ENCODE data around the gene TMEM120A. TPM values are rescaled to one million over a fixed set of nuclear protein-coding genes. Genes with fewer than 3 reads are reported as not detected.

Gene TMEM120A
- total RNA-seq, 4 donors from 2014 or later, result 14.4 to 53.9 (median 20.1) TPM

- Histone ChIP-seq H3K27me3 (no peaks in the 10 kb centered on the region), H3K27ac (peak overlapping the region; percentile 5 to 66 (median 56)), H3K36me3 (peaks cover 26 to 94% (median 42%) of the 10 kb centered on the region in 3 donors), H3K4me1 (peaks cover 0 to 59% (median 11%) of the 10 kb centered on the region in 3 donors), H3K4me3 (no peak overlapping the region), H3K9me3 (no peaks in the 10 kb centered on the region)
- 0 to 85% methylated on average over 1 to 14 of the region's 29 CpGs for WGBS, 2 donors
- DNase-seq, result no peak
- no peak for TF ChIP-seq POLR2A (IDR thresholded peaks at IDR 0.05)
- TF ChIP-seq, protein P1, sequence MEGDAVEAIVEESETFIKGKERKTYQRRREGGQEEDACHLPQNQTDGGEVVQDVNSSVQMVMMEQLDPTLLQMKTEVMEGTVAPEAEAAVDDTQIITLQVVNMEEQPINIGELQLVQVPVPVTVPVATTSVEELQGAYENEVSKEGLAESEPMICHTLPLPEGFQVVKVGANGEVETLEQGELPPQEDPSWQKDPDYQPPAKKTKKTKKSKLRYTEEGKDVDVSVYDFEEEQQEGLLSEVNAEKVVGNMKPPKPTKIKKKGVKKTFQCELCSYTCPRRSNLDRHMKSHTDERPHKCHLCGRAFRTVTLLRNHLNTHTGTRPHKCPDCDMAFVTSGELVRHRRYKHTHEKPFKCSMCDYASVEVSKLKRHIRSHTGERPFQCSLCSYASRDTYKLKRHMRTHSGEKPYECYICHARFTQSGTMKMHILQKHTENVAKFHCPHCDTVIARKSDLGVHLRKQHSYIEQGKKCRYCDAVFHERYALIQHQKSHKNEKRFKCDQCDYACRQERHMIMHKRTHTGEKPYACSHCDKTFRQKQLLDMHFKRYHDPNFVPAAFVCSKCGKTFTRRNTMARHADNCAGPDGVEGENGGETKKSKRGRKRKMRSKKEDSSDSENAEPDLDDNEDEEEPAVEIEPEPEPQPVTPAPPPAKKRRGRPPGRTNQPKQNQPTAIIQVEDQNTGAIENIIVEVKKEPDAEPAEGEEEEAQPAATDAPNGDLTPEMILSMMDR (IDR thresholded peaks at IDR 0.05), result no peak
- intact Hi-C loops (cut with DNase I), result no loop called here
Observed at GRCh38 chr7:75980430-75981202, 13.8 kb downstream of the TMEM120A start.

GRCh38 chr7:75979759-75980429, 14.5 kb downstream of the TMEM120A start:
- Histone ChIP-seq H3K9me3 (no peaks in the 10 kb centered on the region), H3K4me3 (no peak overlapping the region), H3K36me3 (peaks cover 20 to 94% (median 35%) of the 10 kb centered on the region in 3 donors), H3K27ac (peak overlapping the region; percentile 5 to 66 (median 56)), H3K4me1 (peaks cover 0 to 55% (median 11%) of the 10 kb centered on the region in 3 donors), H3K27me3 (no peaks in the 10 kb centered on the region)
- TF ChIP-seq POLR2A (IDR thresholded peaks at IDR 0.05), result no peak
- TF ChIP-seq, protein P1 (IDR thresholded peaks at IDR 0.05), result no peak
- WGBS, 2 donors, result 58 to 70% methylated on average over 6 to 17 of the region's 22 CpGs
- intact Hi-C loops (cut with DNase I), result no loop called here
- DNase-seq, result no peak

- no peaks in the 10 kb centered on the region for H3K27me3 ChIP-seq
- no peak overlapping the region for H3K27ac ChIP-seq
- WGBS, 2 donors, result 43 to 51% methylated on average over 8 of the region's 8 CpGs
- intact Hi-C loops (cut with DNase I), result no loop called here
- H3K36me3 ChIP-seq, result peaks cover 15 to 94% (median 24%) of the 10 kb centered on the region in 3 donors
- no peaks in the 10 kb centered on the region for H3K9me3 ChIP-seq
- H3K4me3 ChIP-seq, result no peak overlapping the region
- TF ChIP-seq, protein P1 (IDR thresholded peaks at IDR 0.05), result no peak
- TF ChIP-seq POLR2A (IDR thresholded peaks at IDR 0.05), result no peak
- H3K4me1 ChIP-seq, result peaks cover 0 to 49% (median 11%) of the 10 kb centered on the region in 3 donors
- DNase-seq, result no peak
Observed at GRCh38 chr7:75977743-75978142, 16.7 kb downstream of the TMEM120A start.

DNA sequence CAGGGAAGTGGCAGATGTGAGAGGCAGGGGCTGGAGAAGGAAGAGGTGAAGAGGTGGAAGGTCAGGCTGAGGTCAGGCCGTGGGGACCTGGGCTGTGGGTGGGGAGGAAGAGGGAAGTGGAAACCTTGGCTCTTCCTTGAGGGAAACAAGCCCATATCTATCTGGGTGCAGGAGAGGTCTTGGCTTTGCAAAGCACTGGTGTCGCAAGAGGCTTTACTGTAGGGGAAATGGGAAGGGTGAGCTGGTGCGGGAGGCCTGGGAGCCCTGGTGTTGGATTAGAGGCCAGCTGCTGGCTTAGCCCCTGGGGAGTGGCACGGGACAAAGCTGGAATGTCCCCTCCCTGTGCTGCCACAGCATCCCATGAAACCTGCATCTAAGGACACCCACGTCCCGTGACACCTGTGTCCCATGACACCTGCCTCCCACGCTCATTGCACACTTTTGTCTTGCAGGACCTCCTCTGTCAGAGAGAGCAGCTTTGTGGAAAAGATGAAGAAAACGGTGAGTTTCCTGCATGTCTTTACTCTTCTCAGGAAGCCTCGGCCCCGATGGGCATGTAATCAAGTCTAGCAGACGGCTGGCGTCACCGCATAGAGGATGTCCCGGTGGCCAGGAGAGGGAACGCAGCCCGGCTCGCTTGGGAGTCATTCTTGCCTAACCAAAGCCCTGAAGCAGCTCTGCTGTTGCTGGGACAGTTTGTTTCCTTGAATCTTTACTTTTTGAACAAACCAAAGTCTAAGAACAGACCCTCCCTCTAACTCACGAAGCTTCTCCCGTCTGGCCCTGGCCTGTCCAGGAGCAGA, 22.2 kb downstream of the TMEM120A start:
- Histone ChIP-seq H3K27ac (peak overlapping the region; percentile 30 to 57 (median 54)), H3K27me3 (no peaks in the 10 kb centered on the region), H3K36me3 (peaks cover 0 to 68% (median 0%) of the 10 kb centered on the region in 3 donors), H3K9me3 (no peaks in the 10 kb centered on the region), H3K4me1 (peaks cover 0 to 53% (median 30%) of the 10 kb centered on the region in 3 donors), H3K4me3 (no peak overlapping the region)
- WGBS, 2 donors, result 70 to 71% methylated on average over 16 to 18 of the region's 19 CpGs
- intact Hi-C loops (cut with DNase I), result no loop called here
- DNase-seq, result no peak
- TF ChIP-seq, protein P1 (IDR thresholded peaks at IDR 0.05), result peak in 2 of 6 experiments; percentile 10 to 38
- TF ChIP-seq POLR2A (IDR thresholded peaks at IDR 0.05), result no peak

Data from esophagus squamous epithelium (tissue), 5 donors.